A204.1 (cell line): ENCODE measurements around the gene DOCK7.
"Not testable (repeated sequence)": the region's sequence is repeated elsewhere in the genome, so short reads cannot be mapped to it uniquely, and the experiment has no call there.

Experiments used
- FAIRE-seq: peaks from 2 replicates; lab custom pipeline; 2012; peaks lifted over from hg19 to GRCh38; lab: Jason Lieb, UNC

Gene DOCK7

GRCh38 chr1:62530516-62531154 lies 157.6 kb downstream of the DOCK7 start:
- FAIRE-seq, result no peak

- FAIRE-seq, result no peak
These were observed 159.0 kb downstream of the DOCK7 start for GRCh38 chr1:62529227-62529626.

- FAIRE-seq, result no peak
These were observed 160.2 kb downstream of the DOCK7 start for GRCh38 chr1:62528015-62528414.

GRCh38 chr1:62527346-62527745 lies 160.8 kb downstream of the DOCK7 start:
- not testable (repeated sequence) for FAIRE-seq

- no peak for FAIRE-seq
These were observed 164.3 kb downstream of the DOCK7 start for GRCh38 chr1:62523860-62524259.

- no peak for FAIRE-seq
These were observed 171.6 kb downstream of the DOCK7 start for GRCh38 chr1:62516600-62516999.

GRCh38 chr1:62514746-62515423 lies 173.3 kb downstream of the DOCK7 start:
- no peak for FAIRE-seq

- no peak for FAIRE-seq
These were observed 175.2 kb downstream of the DOCK7 start for GRCh38 chr1:62513013-62513412.

- FAIRE-seq, result no peak
These were observed 179.2 kb downstream of the DOCK7 start for GRCh38 chr1:62509028-62509427.

- FAIRE-seq, result peak; percentile 97
These were observed 179.9 kb downstream of the DOCK7 start for GRCh38 chr1:62508187-62508758.

- FAIRE-seq, result peak; percentile 72
These were observed 188.0 kb downstream of the DOCK7 start for GRCh38 chr1:62500210-62500609.

GRCh38 chr1:62494137-62494536 lies 194.0 kb downstream of the DOCK7 start:
- no peak for FAIRE-seq

- no peak for FAIRE-seq
These were observed 194.5 kb downstream of the DOCK7 start for GRCh38 chr1:62493656-62494055.

- FAIRE-seq, result no peak
These were observed 195.7 kb downstream of the DOCK7 start for GRCh38 chr1:62492521-62492920.

- FAIRE-seq, result no peak
These were observed 200.2 kb downstream of the DOCK7 start for GRCh38 chr1:62487956-62488355.

- FAIRE-seq, result no peak
These were observed 203.2 kb downstream of the DOCK7 start for GRCh38 chr1:62484824-62485468.

GRCh38 chr1:62481681-62482080 lies 206.5 kb downstream of the DOCK7 start:
- peak; percentile 49 for FAIRE-seq

GRCh38 chr1:62476525-62477219 lies 211.5 kb downstream of the DOCK7 start:
- no peak for FAIRE-seq

- no peak for FAIRE-seq
These were observed 221.1 kb downstream of the DOCK7 start for GRCh38 chr1:62467092-62467491.

GRCh38 chr1:62462370-62462769 lies 225.8 kb downstream of the DOCK7 start:
- no peak for FAIRE-seq

- FAIRE-seq, result no peak
These were observed 230.2 kb downstream of the DOCK7 start for GRCh38 chr1:62457955-62458354.

GRCh38 chr1:62452951-62453350 lies 235.2 kb downstream of the DOCK7 start:
- FAIRE-seq, result no peak

- FAIRE-seq, result no peak
These were observed 237.9 kb downstream of the DOCK7 start for GRCh38 chr1:62450301-62450700.
